BJ (cell line): Measurements from ENCODE around the gene PANK2. TPM values are rescaled to one million over a fixed set of nuclear protein-coding genes. Genes with fewer than 3 reads are reported as not detected.

Experiments
- CTCF ChIA-PET: fragments of 350-600 bp; formaldehyde crosslinking; extraction: SDS; loops from one replicate; lab custom pipeline; 2021; ENCODE audit warnings: antibody characterized with exemption, inconsistent platforms; lab: Yijun Ruan, JAX
- POLR2A ChIA-PET: fragments of 300-600 bp; sonication (Branson Sonifier 250); formaldehyde crosslinking; extraction: SDS; loops from one replicate; lab custom pipeline; 2021; ENCODE audit warnings: antibody characterized with exemption; lab: Charles Lee
- DNase-seq: peaks from one replicate; pipeline ENCODE4 v3.0.0-alpha.2; 2011; ENCODE audit warnings: low read depth
- H3K27me3 ChIP-seq: 2 replicates; pipeline ENCODE4 v1.6.0; 2011; ENCODE audit warnings: low read length; ENCODE audit not compliant: control insufficient read depth, insufficient read depth
- H3K36me3 ChIP-seq: 2 replicates; pipeline ENCODE4 v1.5.1; 2011; ENCODE audit warnings: low read length; ENCODE audit not compliant: control insufficient read depth, insufficient read depth
- H3K4me3 ChIP-seq: 2 replicates; pipeline ENCODE4 v1.5.1; 2011; ENCODE audit warnings: low read depth, mild to moderate bottlenecking, control low read depth, low read length
- polyA plus RNA-seq: library from polyadenylated mRNA; depleted of rRNA; stranded (reverse); fragments of >200 nt; gene quantifications from 2 replicates; pipeline ENCODE4 v1.2.3, GENCODE V29; 2011
- TF ChIP-seq, protein P1 (sequence below): IDR thresholded peaks from 2 replicates; pipeline ENCODE4 v1.5.1; 2011; ENCODE audit warnings: low read depth, mild to moderate bottlenecking, control low read depth, inconsistent platforms, low read length, moderate library complexity; ENCODE audit not compliant: insufficient read depth

The PANK2 gene
- polyA plus RNA-seq, 1 experiment, result 12.5 TPM

DNA sequence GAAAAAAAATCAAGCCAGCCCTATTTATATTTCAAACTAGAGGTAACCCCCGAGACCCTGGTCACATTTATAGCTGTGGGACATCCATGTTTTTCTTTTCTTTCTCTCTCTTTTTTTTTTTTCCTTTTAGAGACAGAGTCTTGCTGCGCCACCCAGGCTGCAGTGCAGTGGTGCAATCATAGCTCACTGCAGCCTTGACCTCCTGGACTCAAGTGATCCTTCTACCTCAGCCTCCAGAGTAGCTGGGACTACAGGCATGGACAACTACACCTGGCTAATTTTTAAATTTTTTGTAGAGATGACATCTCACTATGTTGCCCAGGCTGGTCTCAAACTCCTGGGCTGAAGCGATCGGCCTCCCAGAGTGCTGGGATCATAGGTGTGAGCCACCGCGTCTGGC lies 30.5 kb upstream of the PANK2 start:
- TF ChIP-seq, protein P1, sequence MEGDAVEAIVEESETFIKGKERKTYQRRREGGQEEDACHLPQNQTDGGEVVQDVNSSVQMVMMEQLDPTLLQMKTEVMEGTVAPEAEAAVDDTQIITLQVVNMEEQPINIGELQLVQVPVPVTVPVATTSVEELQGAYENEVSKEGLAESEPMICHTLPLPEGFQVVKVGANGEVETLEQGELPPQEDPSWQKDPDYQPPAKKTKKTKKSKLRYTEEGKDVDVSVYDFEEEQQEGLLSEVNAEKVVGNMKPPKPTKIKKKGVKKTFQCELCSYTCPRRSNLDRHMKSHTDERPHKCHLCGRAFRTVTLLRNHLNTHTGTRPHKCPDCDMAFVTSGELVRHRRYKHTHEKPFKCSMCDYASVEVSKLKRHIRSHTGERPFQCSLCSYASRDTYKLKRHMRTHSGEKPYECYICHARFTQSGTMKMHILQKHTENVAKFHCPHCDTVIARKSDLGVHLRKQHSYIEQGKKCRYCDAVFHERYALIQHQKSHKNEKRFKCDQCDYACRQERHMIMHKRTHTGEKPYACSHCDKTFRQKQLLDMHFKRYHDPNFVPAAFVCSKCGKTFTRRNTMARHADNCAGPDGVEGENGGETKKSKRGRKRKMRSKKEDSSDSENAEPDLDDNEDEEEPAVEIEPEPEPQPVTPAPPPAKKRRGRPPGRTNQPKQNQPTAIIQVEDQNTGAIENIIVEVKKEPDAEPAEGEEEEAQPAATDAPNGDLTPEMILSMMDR, result no peak
- H3K4me3 ChIP-seq, result no peak overlapping the region
- H3K27me3 ChIP-seq, result no peaks in the 10 kb centered on the region
- H3K36me3 ChIP-seq, result peaks cover 43% of the 10 kb centered on the region
- ChIA-PET CTCF (interaction anchor here (0.5 to 1.8 kb wide), 3 partner anchors 24 to 329 kb away, joined by 3 to 4 read pairs (median 3); no protein-coding TSS in a partner anchor), POLR2A (no interaction called here)
- DNase-seq, result no peak

GRCh38 chr20:3861191-3861590 lies 28.0 kb upstream of the PANK2 start:
- ChIA-PET POLR2A (no interaction called here), CTCF (interaction anchor here (0.6 kb wide), 2 partner anchors 11 to 78 kb away, joined by 3 read pairs; no protein-coding TSS in a partner anchor)
- Histone ChIP-seq H3K27me3 (no peaks in the 10 kb centered on the region), H3K36me3 (peaks cover 62% of the 10 kb centered on the region), H3K4me3 (no peak overlapping the region)
- TF ChIP-seq, protein P1, result no peak
- DNase-seq, result no peak

- Histone ChIP-seq H3K36me3 (peaks cover 67% of the 10 kb centered on the region), H3K27me3 (no peaks in the 10 kb centered on the region), H3K4me3 (no peak overlapping the region)
- CTCF ChIA-PET, result no interaction called here
- POLR2A ChIA-PET, result no interaction called here
- no peak for DNase-seq
- TF ChIP-seq, protein P1, result no peak
Measured at GRCh38 chr20:3862333-3862732, 26.9 kb upstream of the PANK2 start.

DNA sequence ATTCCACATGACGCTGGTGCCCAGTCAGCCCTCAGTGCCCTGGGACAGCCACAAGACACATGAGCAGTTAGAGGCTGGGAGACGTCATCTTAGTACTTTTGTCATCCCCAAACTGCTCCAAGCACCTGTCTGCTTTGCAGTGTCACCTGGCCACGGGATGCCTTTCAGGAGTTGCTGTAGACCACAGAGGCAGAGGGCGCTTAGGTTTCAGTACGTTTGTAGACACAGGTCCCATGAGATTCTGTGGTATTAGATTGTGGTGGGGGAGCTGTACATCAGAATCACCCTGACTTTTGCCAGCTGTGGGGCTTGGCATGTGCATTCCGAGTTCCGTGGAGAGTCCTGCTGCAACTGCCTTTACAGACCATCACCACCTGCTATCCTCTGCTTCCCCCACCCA lies 25.9 kb upstream of the PANK2 start:
- H3K27me3 ChIP-seq, result no peaks in the 10 kb centered on the region
- TF ChIP-seq, protein P1, result no peak
- no peak overlapping the region for H3K4me3 ChIP-seq
- DNase-seq, result no peak
- CTCF ChIA-PET, result no interaction called here
- H3K36me3 ChIP-seq, result peaks cover 59% of the 10 kb centered on the region
- POLR2A ChIA-PET, result no interaction called here

GRCh38 chr20:3864518-3864917 lies 24.7 kb upstream of the PANK2 start:
- TF ChIP-seq, protein P1, result no peak
- H3K27me3 ChIP-seq, result no peaks in the 10 kb centered on the region

More at GRCh38 chr20:3864518-3864917, 24.7 kb upstream of the PANK2 start:
- peaks cover 56% of the 10 kb centered on the region for H3K36me3 ChIP-seq
- CTCF ChIA-PET, result interaction anchor here (1.6 kb wide), 1 partner anchor 10 kb away, joined by 6 read pairs; no protein-coding TSS in a partner anchor
- no peak for DNase-seq
- POLR2A ChIA-PET, result no interaction called here
- H3K4me3 ChIP-seq, result no peak overlapping the region
